GM18907 (cell line): ENCODE results near the gene FAM114A2.

Experiments used
- ATAC-seq: cut with Tn5 transposase; IDR thresholded peaks from one replicate; pipeline ENCODE4 v1.9.1; 2021; ENCODE audit warnings: mild to moderate bottlenecking, moderate library complexity; ENCODE audit not compliant: unreplicated experiment

The FAM114A2 gene

GRCh38 chr5:153987301-153987700, 51.4 kb downstream of the FAM114A2 start:
- ATAC-seq, result no peak

GRCh38 chr5:153985498-153985897, 53.2 kb downstream of the FAM114A2 start:
- ATAC-seq, result no peak

GRCh38 chr5:153983885-153984284, 54.8 kb downstream of the FAM114A2 start:
- ATAC-seq, result no peak

GRCh38 chr5:153981905-153982605, 56.7 kb downstream of the FAM114A2 start:
- ATAC-seq, result no peak

- no peak for ATAC-seq
Observed at GRCh38 chr5:153979028-153979783, 59.5 kb downstream of the FAM114A2 start.

- peak; percentile 24 for ATAC-seq
Observed at GRCh38 chr5:153974813-153975163, 63.9 kb downstream of the FAM114A2 start.

- ATAC-seq, result peak; percentile 79
Observed at GRCh38 chr5:153974131-153974812, 64.4 kb downstream of the FAM114A2 start.

- no peak for ATAC-seq
Observed at GRCh38 chr5:153972240-153972639, 66.5 kb downstream of the FAM114A2 start.

- ATAC-seq, result no peak
Observed at GRCh38 chr5:153970496-153970895, 68.2 kb downstream of the FAM114A2 start.

- no peak for ATAC-seq
Observed at GRCh38 chr5:153969563-153969895, 69.2 kb downstream of the FAM114A2 start.

GRCh38 chr5:153968761-153969562, 69.7 kb downstream of the FAM114A2 start:
- no peak for ATAC-seq

- peak; percentile 80 for ATAC-seq
Observed at GRCh38 chr5:153964880-153965645, 73.6 kb downstream of the FAM114A2 start.

GRCh38 chr5:153964191-153964879, 74.4 kb downstream of the FAM114A2 start:
- ATAC-seq, result no peak

GRCh38 chr5:153960269-153961215, 78.2 kb downstream of the FAM114A2 start:
- no peak for ATAC-seq

- no peak for ATAC-seq
Observed at GRCh38 chr5:153959134-153959957, 79.4 kb downstream of the FAM114A2 start.

- ATAC-seq, result no peak
Observed at GRCh38 chr5:153957205-153957604, 81.5 kb downstream of the FAM114A2 start.

GRCh38 chr5:153953411-153953810, 85.3 kb downstream of the FAM114A2 start:
- ATAC-seq, result no peak

- no peak for ATAC-seq
Observed at GRCh38 chr5:153952893-153953292, 85.8 kb downstream of the FAM114A2 start.
